WTC11 (cell line): ENCODE measurements around the gene SULT1C3. TPM values are rescaled to one million over a fixed set of nuclear protein-coding genes. Genes with fewer than 3 reads are reported as not detected.

Experiments
- ATAC-seq: fragments of 200-7000 bp; cut with Tn5 transposase; 2 replicates; pipeline ENCODE4 v1.10.0; 2021; ENCODE audit warnings: mild to moderate bottlenecking, moderate library complexity
- CTCF ChIA-PET: fragments of 300-600 bp; sonication (Branson Sonifier 250); formaldehyde crosslinking; loops from one replicate; lab custom pipeline; 2021; ENCODE audit warnings: antibody characterized with exemption; lab: Charles Lee
- POLR2A ChIA-PET: fragments of 350-600 bp; sonication (Branson Sonifier 250); formaldehyde crosslinking; loops from one replicate; lab custom pipeline; 2021; ENCODE audit warnings: antibody characterized with exemption; lab: Charles Lee
- DNase-seq: peaks from one replicate; pipeline ENCODE4 v3.0.0; 2021; ENCODE audit warnings: low spot score
- H3K27ac Mint-ChIP-seq: 2 replicates; pipeline ENCODE4 v1.8.0; 2021; ENCODE audit warnings: mixed read lengths
- H3K27me3 Mint-ChIP-seq: 2 replicates; pipeline ENCODE4 v1.8.0; 2021; ENCODE audit warnings: low read depth, mild to moderate bottlenecking, moderate library complexity, mixed read lengths
- H3K36me3 Mint-ChIP-seq: 2 replicates; pipeline ENCODE4 v1.8.0; 2021; ENCODE audit warnings: mixed read lengths
- H3K4me1 Mint-ChIP-seq: 2 replicates; pipeline ENCODE4 v1.8.0; 2022; ENCODE audit warnings: mixed read lengths
- H3K4me3 Mint-ChIP-seq: 2 replicates; pipeline ENCODE4 v1.8.0; 2021; ENCODE audit warnings: mild to moderate bottlenecking, moderate library complexity, mixed read lengths
- H3K9me3 Mint-ChIP-seq: 2 replicates; pipeline ENCODE4 v1.8.0; 2021; ENCODE audit warnings: mixed read lengths
- HMGA2 ChIP-seq: fragments of 250-450 bp; sonication (Bioruptor Pico); IDR thresholded peaks from 2 replicates; pipeline ENCODE4 v1.4.0; 2021; ENCODE audit warnings: mild to moderate bottlenecking, moderate library complexity
- JUN ChIP-seq: sonication (generic); formaldehyde crosslinking; IDR thresholded peaks from 2 replicates; pipeline ENCODE4 v1.8.0; 2023; ENCODE audit warnings: mild to moderate bottlenecking, missing genetic modification reagents
- PRRX2 ChIP-seq: fragments of 250-450 bp; sonication (Bioruptor Pico); IDR thresholded peaks from 2 replicates; pipeline ENCODE4 v1.8.0; 2021; ENCODE audit warnings: mild to moderate bottlenecking
- SMAD3 ChIP-seq: sonication (generic); formaldehyde crosslinking; IDR thresholded peaks from 2 replicates; pipeline ENCODE4 v1.8.0; 2022; ENCODE audit warnings: missing genetic modification reagents, mild to moderate bottlenecking, borderline replicate concordance
- SP1 ChIP-seq: sonication (generic); formaldehyde crosslinking; conservative IDR thresholded peaks from 2 replicates; pipeline ENCODE4 v1.8.1; 2022; ENCODE audit warnings: missing genetic modification reagents
- TEAD4 ChIP-seq: sonication (generic); formaldehyde crosslinking; IDR thresholded peaks from 2 replicates; pipeline ENCODE4 v1.8.0; 2022; ENCODE audit warnings: mild to moderate bottlenecking, missing genetic modification reagents
- ZNF396 ChIP-seq: fragments of 250-450 bp; sonication (Bioruptor Pico); IDR thresholded peaks from 2 replicates; pipeline ENCODE4 v1.8.0; 2021; ENCODE audit warnings: mild to moderate bottlenecking, moderate library complexity, borderline replicate concordance
- ZNF423 ChIP-seq: fragments of 250-450 bp; sonication (Bioruptor Pico); IDR thresholded peaks from 2 replicates; pipeline ENCODE4 v2.1.2; 2022; ENCODE audit warnings: mild to moderate bottlenecking, moderate library complexity
- total RNA-seq: library from RNA; stranded (reverse); gene quantifications from 3 replicates; pipeline ENCODE4 v1.2.3, GENCODE V29; 2021
- TF ChIP-seq, protein P1 (sequence below): sonication (generic); formaldehyde crosslinking; IDR thresholded peaks from 2 replicates; pipeline ENCODE4 v1.8.1; 2023; ENCODE audit warnings: mild to moderate bottlenecking, missing genetic modification reagents
- TF ChIP-seq, protein P2 (sequence below): fragments of 250-450 bp; sonication (Bioruptor Pico); IDR thresholded peaks from 2 replicates; pipeline ENCODE4 v1.9.0; 2021; ENCODE audit warnings: mild to moderate bottlenecking
- TF ChIP-seq, protein P3 (sequence below): sonication (generic); formaldehyde crosslinking; IDR thresholded peaks from 2 replicates; pipeline ENCODE4 v1.8.1; 2023; ENCODE audit warnings: mild to moderate bottlenecking, moderate library complexity, missing genetic modification reagents
- TF ChIP-seq, protein P4 (sequence below): sonication (generic); formaldehyde crosslinking; IDR thresholded peaks from 2 replicates; pipeline ENCODE4 v1.8.0; 2022; ENCODE audit warnings: mild to moderate bottlenecking, missing genetic modification reagents
- TF ChIP-seq, protein P5 (sequence below): sonication (generic); formaldehyde crosslinking; IDR thresholded peaks from 2 replicates; pipeline ENCODE4 v1.8.1; 2023; ENCODE audit warnings: mild to moderate bottlenecking, missing genetic modification reagents, moderate library complexity
- TF ChIP-seq, protein P6 (sequence below): fragments of 250-450 bp; sonication (Bioruptor Pico); conservative IDR thresholded peaks from 2 replicates; pipeline ENCODE4 v1.9.0; 2021; ENCODE audit warnings: mild to moderate bottlenecking

The SULT1C3 gene
- total RNA-seq, 1 experiment from 2014 or later: not detected

DNA sequence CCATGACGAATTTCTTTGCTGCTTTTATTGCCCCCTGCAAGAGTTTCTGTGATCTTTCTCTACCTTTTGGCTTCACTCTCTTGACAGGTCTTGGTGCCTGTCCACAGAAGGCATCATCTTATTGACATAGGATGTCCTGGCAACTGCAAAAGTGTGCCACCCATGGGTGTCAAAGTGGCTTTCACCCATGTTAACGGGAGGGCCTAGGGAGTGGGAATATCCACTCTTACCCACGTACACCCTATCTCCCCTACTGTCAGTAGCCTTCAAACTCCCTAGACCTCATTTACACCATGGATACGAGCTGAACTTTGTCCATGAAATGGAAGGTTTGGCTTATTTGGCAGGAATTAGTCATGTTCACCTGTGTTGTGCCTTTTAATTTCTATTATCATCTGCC lies 16.2 kb upstream of the SULT1C3 start:
- Mint-ChIP-seq H3K4me3 (no peak overlapping the region), H3K27me3 (peaks cover 4% of the 10 kb centered on the region; the same call in 1 of the 2 replicates), H3K9me3 (peaks cover 49% of the 10 kb centered on the region), H3K27ac (no peak overlapping the region), H3K4me1 (no peaks in the 10 kb centered on the region), H3K36me3 (peaks cover 31% of the 10 kb centered on the region)
- DNase-seq (no peak), ATAC-seq (no peak)
- CTCF ChIA-PET: no interaction called here
- POLR2A ChIA-PET: no interaction called here
- no peak for TF ChIP-seq JUN
- TF ChIP-seq, protein P1, sequence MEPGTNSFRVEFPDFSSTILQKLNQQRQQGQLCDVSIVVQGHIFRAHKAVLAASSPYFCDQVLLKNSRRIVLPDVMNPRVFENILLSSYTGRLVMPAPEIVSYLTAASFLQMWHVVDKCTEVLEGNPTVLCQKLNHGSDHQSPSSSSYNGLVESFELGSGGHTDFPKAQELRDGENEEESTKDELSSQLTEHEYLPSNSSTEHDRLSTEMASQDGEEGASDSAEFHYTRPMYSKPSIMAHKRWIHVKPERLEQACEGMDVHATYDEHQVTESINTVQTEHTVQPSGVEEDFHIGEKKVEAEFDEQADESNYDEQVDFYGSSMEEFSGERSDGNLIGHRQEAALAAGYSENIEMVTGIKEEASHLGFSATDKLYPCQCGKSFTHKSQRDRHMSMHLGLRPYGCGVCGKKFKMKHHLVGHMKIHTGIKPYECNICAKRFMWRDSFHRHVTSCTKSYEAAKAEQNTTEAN: no peak

DNA sequence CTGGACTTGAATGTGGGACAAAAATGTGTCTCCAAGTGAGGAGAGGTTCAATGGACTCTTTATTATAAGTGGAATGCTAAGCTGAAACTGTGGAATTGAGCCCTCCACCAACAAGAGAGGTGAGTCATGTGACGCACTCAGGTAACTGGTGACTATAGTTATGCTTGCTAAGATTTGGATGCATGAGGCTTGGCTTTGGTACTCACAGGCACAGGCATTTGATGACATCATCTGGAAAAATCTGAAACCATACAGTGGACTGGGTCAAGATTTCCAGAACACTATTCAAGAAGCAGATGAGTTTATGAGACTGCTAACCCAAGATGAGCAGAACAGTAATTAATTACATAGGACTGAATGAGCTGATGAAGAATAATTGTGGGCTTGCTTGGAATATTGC lies 15.7 kb upstream of the SULT1C3 start:
- no peak for TF ChIP-seq SMAD3
- TF ChIP-seq, protein P2, sequence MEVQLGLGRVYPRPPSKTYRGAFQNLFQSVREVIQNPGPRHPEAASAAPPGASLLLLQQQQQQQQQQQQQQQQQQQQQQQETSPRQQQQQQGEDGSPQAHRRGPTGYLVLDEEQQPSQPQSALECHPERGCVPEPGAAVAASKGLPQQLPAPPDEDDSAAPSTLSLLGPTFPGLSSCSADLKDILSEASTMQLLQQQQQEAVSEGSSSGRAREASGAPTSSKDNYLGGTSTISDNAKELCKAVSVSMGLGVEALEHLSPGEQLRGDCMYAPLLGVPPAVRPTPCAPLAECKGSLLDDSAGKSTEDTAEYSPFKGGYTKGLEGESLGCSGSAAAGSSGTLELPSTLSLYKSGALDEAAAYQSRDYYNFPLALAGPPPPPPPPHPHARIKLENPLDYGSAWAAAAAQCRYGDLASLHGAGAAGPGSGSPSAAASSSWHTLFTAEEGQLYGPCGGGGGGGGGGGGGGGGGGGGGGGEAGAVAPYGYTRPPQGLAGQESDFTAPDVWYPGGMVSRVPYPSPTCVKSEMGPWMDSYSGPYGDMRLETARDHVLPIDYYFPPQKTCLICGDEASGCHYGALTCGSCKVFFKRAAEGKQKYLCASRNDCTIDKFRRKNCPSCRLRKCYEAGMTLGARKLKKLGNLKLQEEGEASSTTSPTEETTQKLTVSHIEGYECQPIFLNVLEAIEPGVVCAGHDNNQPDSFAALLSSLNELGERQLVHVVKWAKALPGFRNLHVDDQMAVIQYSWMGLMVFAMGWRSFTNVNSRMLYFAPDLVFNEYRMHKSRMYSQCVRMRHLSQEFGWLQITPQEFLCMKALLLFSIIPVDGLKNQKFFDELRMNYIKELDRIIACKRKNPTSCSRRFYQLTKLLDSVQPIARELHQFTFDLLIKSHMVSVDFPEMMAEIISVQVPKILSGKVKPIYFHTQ (CRISPR knock-in tag): no peak
- no peak for TF ChIP-seq ZNF423
- TF ChIP-seq ZNF396 (CRISPR knock-in tag): no peak
- no peak for TF ChIP-seq SP1
- TF ChIP-seq, protein P3, sequence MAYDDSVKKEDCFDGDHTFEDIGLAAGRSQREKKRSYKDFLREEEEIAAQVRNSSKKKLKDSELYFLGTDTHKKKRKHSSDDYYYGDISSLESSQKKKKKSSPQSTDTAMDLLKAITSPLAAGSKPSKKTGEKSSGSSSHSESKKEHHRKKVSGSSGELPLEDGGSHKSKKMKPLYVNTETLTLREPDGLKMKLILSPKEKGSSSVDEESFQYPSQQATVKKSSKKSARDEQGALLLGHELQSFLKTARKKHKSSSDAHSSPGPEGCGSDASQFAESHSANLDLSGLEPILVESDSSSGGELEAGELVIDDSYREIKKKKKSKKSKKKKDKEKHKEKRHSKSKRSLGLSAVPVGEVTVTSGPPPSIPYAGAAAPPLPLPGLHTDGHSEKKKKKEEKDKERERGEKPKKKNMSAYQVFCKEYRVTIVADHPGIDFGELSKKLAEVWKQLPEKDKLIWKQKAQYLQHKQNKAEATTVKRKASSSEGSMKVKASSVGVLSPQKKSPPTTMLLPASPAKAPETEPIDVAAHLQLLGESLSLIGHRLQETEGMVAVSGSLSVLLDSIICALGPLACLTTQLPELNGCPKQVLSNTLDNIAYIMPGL (CRISPR knock-in tag): no peak
- TF ChIP-seq TEAD4: no peak
- TF ChIP-seq, protein P4, sequence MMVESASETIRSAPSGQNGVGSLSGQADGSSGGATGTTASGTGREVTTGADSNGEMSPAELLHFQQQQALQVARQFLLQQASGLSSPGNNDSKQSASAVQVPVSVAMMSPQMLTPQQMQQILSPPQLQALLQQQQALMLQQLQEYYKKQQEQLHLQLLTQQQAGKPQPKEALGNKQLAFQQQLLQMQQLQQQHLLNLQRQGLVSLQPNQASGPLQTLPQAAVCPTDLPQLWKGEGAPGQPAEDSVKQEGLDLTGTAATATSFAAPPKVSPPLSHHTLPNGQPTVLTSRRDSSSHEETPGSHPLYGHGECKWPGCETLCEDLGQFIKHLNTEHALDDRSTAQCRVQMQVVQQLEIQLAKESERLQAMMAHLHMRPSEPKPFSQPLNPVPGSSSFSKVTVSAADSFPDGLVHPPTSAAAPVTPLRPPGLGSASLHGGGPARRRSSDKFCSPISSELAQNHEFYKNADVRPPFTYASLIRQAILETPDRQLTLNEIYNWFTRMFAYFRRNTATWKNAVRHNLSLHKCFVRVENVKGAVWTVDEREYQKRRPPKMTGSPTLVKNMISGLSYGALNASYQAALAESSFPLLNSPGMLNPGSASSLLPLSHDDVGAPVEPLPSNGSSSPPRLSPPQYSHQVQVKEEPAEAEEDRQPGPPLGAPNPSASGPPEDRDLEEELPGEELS (CRISPR knock-in tag): no peak
- TF ChIP-seq, protein P1: no peak
- TF ChIP-seq PRRX2: no peak
- TF ChIP-seq, protein P5, sequence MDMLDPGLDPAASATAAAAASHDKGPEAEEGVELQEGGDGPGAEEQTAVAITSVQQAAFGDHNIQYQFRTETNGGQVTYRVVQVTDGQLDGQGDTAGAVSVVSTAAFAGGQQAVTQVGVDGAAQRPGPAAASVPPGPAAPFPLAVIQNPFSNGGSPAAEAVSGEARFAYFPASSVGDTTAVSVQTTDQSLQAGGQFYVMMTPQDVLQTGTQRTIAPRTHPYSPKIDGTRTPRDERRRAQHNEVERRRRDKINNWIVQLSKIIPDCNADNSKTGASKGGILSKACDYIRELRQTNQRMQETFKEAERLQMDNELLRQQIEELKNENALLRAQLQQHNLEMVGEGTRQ: no peak
- TF ChIP-seq, protein P6, sequence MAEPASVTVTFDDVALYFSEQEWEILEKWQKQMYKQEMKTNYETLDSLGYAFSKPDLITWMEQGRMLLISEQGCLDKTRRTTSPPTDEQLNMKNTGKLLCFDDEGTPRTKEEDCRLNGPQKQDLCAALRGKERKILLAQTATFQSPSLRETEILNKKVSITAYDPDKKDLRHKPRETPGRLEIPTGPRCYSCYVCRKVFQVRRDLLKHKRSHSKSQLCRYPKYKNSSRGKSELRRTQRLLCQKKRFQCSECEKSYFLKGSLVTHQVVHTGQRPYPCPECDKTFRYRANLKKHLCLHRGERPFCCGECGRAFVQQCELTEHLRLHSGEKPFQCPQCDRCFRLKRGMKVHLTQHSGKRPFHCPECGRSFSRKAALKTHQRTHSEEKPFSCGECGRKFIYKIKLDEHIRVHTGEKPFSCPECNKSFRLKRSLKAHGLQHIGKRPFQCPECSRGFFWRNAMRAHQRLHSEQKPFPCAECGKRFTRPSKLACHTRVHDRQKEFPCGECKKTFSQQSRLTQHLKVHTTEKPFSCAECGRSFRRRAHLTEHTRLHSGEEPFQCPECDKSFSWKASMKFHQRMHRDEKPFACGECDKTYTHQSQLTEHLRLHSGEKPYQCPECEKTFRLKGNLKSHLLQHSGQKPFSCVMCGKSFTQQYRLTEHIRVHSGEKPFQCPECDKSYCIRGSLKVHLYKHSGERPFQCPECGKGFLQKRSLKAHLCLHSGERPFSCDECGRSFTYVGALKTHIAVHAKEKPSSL (CRISPR knock-in tag): no peak
- TF ChIP-seq HMGA2 (CRISPR knock-in tag): no peak
- H3K27me3 Mint-ChIP-seq: peaks cover 4% of the 10 kb centered on the region; the same call in 1 of the 2 replicates
- ChIA-PET POLR2A (no interaction called here), CTCF (no interaction called here)
- H3K9me3 Mint-ChIP-seq: peaks cover 49% of the 10 kb centered on the region
- ATAC-seq: no peak
- no peak overlapping the region for H3K4me3 Mint-ChIP-seq
- DNase-seq: no peak
- no peak overlapping the region for H3K27ac Mint-ChIP-seq
- H3K4me1 Mint-ChIP-seq: no peaks in the 10 kb centered on the region
- peaks cover 31% of the 10 kb centered on the region for H3K36me3 Mint-ChIP-seq
